GM18519 (cell line): ENCODE results near the gene APMAP.

ENCODE experiments used
- ATAC-seq: cut with Tn5 transposase; IDR thresholded peaks from one replicate; pipeline ENCODE4 v1.9.1; 2021; ENCODE audit warnings: mild to moderate bottlenecking, moderate library complexity; ENCODE audit not compliant: unreplicated experiment, low FRiP score

The APMAP gene

GRCh38 chr20:25025091-25025861 is 32.7 kb upstream of the APMAP start:
- no peak for ATAC-seq

DNA sequence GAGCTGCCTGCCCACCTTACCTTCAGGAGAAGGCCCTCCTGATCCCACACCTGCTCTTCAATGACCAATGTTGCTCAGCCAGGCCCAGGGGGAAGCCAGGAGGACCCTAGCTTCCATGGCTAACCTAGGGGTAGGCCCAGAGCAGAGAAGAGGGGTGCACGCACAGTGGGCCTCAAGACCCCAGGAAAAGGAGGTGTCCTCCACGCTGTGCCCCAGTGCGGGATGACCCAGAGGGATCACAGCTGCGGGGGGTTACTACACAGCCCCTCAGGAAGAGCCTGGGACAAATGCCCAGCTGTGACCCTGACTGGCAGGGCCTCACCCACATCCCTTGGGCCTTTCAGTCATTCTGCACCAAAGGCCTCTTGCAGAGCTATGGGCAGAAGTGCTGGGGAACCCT is 31.6 kb upstream of the APMAP start:
- ATAC-seq = no peak

- no peak for ATAC-seq
Observed at GRCh38 chr20:25023356-25023755, 30.8 kb upstream of the APMAP start.

- ATAC-seq = no peak
Observed at GRCh38 chr20:25022680-25023079, 30.1 kb upstream of the APMAP start.

- no peak for ATAC-seq
Observed at GRCh38 chr20:25021336-25021735, 28.8 kb upstream of the APMAP start.

DNA sequence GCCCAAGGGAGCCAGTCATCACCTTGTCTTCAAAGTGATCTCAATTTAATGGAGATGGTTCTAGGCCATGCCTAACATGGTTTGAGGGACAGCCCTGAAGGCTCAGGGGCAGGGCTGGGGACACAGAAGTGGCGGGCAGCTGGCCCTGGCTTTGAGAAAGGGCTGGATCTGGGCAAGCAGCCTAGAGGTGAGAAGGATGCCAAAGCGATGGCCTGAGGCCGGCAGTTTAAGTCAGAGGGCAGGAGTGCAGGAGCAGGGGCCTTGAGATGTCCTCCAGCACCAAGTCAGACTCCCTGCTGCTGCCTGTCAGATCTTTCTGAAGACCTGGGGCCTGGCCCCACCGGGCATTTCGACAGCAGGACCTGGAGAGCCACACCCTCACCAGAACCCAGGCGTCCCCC is 28.4 kb upstream of the APMAP start:
- no peak for ATAC-seq

DNA sequence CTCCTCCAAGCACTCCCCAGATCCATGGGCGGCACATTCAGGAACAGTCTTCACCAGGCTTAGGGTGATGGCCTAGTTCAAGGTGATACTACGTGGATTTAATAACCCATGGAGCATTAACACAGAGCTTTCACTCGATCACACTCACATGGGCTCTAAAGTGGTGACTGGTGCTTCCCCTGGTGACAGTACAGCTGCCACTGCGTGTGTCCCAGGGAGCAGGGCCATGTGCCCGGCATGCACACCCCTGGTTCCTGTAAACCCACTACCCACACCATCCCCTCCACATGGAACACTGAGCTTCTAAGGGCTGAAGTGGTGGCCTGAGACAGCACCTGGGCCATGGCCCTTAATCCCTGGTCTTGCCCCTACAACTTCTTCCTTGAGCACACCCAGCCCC is 27.8 kb upstream of the APMAP start:
- ATAC-seq = no peak

GRCh38 chr20:25019381-25020155 is 27.0 kb upstream of the APMAP start:
- no peak for ATAC-seq

DNA sequence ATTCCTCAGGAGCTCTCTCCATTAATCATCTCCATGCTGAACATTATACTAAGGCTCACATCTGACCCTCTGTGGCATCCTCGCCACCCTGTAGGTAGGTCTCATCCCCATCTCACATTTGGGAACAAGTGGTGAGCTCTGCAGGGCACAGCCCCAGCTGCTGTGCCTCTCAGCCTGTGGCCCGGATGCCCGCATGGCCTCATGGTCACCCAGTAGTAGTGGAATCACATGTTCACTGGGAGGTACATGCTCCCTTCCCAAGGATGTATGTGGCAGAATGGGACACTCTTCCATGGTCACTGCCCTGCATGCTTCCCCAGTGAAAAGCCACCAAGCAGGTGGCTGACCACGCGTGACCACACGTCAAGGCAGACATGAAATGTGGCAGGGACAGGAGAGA is 26.3 kb upstream of the APMAP start:
- no peak for ATAC-seq

- ATAC-seq = no peak
Observed at GRCh38 chr20:25018425-25018824, 25.9 kb upstream of the APMAP start.

DNA sequence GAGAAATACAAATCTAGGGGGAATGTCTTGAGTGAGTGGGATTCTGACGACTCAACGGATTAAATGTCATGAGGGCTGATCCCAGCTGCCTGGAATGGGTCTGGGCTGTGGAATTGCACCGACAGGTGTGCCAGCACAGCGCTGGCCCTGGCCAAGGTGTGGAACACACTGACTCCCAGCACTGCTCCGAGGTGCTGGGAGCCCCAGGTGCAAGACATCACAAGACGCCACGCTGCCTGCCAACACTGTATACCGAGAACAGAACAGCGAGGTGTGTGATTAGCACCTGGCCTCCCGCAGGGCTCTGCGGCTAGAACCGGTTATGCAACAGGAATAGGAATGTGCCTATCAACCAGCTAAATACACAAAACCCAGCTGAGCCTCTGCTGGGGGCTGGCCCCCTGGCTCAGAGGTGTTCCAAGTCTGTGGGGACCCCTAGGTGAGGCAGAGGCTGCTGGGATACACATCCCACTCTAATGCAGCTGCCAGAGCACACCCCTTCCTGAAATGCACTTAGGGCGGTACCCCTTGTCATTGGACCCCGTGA is 24.8 kb upstream of the APMAP start:
- ATAC-seq = no peak

GRCh38 chr20:25016471-25016870 is 23.9 kb upstream of the APMAP start:
- no peak for ATAC-seq

GRCh38 chr20:25015986-25016385 is 23.4 kb upstream of the APMAP start:
- ATAC-seq = no peak

- ATAC-seq = no peak
Observed at GRCh38 chr20:25014816-25015215, 22.3 kb upstream of the APMAP start.

DNA sequence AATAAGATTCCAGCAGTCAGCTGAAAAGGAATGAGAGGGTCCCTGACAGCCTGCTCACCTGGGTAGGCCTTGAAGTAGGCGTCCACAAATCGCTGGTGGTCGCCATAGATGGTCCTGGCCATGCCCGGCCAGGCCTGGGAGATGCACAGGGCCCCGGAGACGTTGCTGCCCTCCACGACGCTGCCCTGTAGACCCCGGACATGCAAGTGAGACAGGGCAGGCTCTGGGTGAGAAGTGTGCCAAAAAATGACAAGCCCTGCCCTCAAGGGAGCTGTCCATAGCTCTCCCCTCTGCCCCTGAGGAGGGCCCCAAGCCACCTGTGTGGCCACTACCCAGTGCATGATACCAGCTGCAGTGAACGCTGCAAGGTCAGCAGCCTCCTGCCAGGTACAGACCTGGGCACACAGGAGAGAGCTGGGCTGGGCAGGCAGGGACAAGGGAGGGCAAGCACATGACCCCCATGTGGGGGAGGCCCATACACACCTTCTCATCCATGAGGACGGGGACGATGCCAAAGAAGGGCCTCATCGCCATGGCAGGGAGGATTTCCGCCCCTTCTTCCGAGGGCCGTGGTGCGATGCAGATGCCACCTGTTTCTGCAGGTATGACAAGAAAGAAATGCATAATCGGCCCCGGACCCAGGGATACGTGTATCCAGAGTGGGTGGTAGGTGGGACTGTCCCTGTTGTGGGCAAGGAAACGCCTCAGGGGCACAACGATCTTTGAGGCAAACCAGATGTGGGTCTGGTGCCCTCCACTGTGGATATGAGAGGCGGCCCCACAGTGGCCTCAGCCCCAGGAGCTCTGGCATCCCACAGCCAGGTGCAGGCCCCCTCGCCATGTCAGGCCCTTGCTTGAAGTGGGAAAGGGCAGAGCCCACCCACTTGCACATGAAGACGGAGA is 21.2 kb upstream of the APMAP start:
- ATAC-seq = no peak

- ATAC-seq = no peak
Observed at GRCh38 chr20:25012616-25013189, 20.2 kb upstream of the APMAP start.

DNA sequence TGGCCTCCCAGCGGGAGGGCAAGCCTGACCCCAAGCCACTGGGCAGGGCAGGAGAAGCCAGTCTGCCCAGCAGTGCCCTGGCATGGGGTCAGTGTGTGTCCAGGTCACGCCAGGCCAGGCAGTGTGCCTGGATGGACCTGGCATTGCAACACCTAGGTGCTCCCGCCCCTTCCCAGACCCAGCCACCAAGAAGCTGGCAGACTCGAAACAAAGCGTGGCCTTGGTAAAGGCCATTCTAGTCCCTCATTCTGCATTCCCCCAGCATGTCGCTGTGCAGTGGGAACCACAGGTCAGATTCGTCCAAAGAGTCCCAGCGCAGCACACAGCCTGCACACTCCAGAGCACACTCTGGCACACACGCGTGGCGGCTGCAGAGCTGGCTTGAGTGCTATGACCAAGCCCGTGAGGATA is 19.3 kb upstream of the APMAP start:
- ATAC-seq = no peak

DNA sequence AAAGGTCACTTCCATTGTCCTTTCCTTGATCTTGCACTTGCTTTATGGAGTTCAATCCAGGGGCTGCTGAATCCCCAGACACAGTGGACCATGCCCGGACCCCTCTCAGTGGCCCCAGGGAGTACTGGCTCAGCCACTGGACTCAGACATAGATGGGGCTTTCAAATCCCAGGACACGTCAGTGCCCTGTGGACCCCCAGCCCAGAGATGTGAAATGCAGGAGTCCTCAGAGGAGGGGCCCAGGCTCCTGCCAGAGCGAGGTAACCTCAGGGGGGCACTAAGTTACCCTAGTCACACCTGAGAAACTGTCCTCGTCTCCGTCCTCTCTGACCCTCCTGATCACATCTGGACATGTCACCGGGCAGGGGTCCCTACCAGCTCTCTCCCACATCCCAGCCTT is 18.7 kb upstream of the APMAP start:
- ATAC-seq = no peak

DNA sequence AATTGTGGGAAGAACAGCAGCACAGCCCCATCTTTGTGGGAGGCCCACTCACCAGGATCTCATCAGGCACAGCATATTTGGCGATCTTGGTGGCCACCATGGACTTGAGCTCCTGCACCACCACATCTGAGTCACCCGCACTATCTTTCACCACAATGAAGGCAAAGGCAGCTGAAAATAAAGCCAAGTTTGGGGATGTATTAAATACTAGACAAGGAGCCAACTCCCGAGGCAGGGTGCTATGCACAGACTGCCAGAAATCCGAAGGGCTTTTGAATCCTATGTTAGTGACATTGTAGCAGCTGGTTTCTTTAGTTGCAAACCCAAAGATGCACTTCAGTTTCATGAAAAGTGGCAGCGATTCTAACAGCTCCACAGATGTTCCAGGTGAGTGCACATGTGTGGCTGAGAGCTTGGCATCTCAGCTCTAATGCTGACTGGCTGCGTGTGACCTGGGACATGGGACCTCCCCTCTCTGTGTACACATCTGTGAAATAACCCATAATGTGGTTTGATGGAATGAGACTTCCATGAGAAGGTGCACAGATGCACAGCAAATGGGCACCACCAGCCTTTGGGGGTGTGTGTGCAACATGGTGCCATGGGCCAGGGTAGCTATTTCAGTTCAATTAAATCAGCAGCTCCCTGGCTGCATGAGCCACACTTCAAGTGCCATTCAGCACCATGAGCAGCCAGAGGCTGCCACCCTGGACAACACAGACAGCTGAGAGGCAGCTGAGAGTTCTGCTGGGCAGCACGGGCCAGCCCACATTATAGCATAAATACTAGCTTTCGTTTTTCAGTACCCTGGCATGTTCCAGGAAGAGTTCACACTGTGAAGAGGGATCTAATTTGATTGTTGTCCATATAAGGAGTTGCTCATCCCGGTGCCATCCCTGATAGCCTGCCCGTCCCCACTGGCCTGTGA is 16.9 kb upstream of the APMAP start:
- ATAC-seq = no peak
